Effector memory CD4-positive, alpha-beta T cell (primary cell): ENCODE data around the gene TOM1.

Source experiments
- DNase-seq, 3 donors: peaks; one replicate each; pipeline ENCODE4 v3.0.0-alpha.2; 2020
- H3K27ac ChIP-seq: 2 replicates; pipeline ENCODE4 v1.7.0; 2013; ENCODE audit warnings: mild to moderate bottlenecking, low read length, moderate library complexity; ENCODE audit not compliant: insufficient read depth, poor library complexity, severe bottlenecking
- H3K27me3 ChIP-seq: replicated peaks from 2 replicates; pipeline ENCODE4 v1.7.0; 2013; ENCODE audit warnings: mild to moderate bottlenecking, low read length; ENCODE audit not compliant: insufficient read depth, control insufficient read depth, poor library complexity, severe bottlenecking
- H3K36me3 ChIP-seq: 2 replicates; pipeline ENCODE4 v1.7.0; 2013; ENCODE audit warnings: mild to moderate bottlenecking, low read length, moderate library complexity; ENCODE audit not compliant: control insufficient read depth, insufficient read depth
- H3K4me1 ChIP-seq: 2 replicates; pipeline ENCODE4 v1.7.0; 2013; ENCODE audit warnings: low read length, mild to moderate bottlenecking; ENCODE audit not compliant: control insufficient read depth, insufficient read depth, poor library complexity, severe bottlenecking
- H3K4me3 ChIP-seq: 2 replicates; pipeline ENCODE4 v1.7.0; 2013; ENCODE audit warnings: low read length, low read depth, mild to moderate bottlenecking; ENCODE audit not compliant: insufficient read depth, poor library complexity, severe bottlenecking
- H3K9me3 ChIP-seq: 2 replicates; pipeline ENCODE4 v1.7.0; 2013; ENCODE audit warnings: mild to moderate bottlenecking, low read length, moderate library complexity; ENCODE audit not compliant: control insufficient read depth

Gene TOM1

DNA sequence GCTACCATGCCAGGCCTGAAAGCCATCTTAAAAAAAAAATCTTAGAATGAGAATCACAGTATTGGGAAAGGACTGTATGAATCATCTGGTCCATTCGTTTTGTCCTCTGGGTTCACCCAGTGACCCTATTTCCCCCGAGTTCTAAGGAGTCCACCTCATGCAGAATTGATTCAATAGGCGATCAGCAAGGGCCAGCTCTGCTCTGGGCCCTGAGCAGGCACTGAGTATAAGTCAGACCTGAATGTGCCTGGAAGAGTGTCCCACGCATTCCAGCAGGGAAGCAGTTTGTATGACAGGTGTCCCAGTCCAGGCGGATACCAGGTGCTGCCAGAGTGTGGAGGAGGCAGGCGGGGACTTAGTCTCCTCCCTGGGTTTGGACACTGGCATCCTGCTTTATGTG is 80.3 kb downstream of the TOM1 start:
- Histone ChIP-seq H3K27me3 (no peaks in the 10 kb centered on the region), H3K36me3 (no peaks in the 10 kb centered on the region), H3K4me1 (peaks cover 12% of the 10 kb centered on the region), H3K9me3 (no peaks in the 10 kb centered on the region), H3K27ac (no peak overlapping the region), H3K4me3 (no peak overlapping the region)
- no peak for DNase-seq

DNA sequence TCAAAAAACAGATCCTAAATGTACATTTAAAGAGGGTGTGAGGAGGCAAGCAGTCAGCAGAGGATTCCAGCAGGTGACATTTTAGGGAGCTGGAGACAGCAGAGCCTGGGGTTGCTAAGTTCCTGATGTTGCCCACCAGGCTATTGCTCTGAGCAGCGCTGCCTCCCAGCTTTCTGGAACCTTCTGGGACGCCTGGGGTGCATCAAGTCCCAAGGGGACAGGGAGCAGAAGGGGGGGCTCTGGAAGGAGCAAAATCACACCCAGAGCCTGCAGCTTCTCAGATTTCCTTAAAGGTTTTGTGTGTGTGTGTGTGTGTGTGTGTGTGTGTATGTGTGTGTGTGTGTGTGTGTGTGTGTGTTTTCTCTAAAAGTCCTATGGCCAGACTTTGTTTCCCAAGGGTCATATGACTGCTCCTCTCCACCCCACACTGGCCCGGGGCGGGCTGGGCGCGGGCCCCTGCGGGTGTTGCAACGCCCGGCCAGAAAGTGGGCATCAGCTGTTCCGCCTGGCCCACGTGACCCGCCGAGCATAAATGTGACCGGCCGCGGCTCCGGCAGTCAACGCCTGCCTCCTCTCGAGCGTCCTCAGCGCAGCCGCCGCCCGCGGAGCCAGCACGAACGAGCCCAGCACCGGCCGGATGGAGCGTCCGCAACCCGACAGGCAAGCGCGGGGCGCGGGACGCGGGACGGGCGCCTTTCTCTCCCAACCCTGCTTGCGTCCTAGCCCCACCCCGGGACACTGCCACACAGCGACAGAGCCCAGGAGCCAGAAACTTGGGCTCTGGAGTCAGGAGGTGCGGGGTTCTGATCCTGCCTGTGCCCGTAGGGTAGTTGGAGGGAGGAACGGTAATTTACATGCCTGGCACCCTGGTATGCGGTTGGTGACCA is 81.1 kb downstream of the TOM1 start, which contains the start of gene HMOX1:
HMOX1 (plus strand) TSS at position 560 of the 887 bp plus-strand sequence; CDS start at position 638, 78 bp downstream.
- no peaks in the 10 kb centered on the region for H3K27me3 ChIP-seq
- H3K36me3 ChIP-seq, result no peaks in the 10 kb centered on the region
- no peak within 1 kb of the TSS for H3K27ac ChIP-seq
- peak in 2 of 3 donors; percentile 8 to 18 for DNase-seq
- H3K4me1 ChIP-seq, result peaks cover 12% of the 10 kb centered on the region
- H3K4me3 ChIP-seq, result peak within 1 kb of the TSS; percentile 8
- no peaks in the 10 kb centered on the region for H3K9me3 ChIP-seq

DNA sequence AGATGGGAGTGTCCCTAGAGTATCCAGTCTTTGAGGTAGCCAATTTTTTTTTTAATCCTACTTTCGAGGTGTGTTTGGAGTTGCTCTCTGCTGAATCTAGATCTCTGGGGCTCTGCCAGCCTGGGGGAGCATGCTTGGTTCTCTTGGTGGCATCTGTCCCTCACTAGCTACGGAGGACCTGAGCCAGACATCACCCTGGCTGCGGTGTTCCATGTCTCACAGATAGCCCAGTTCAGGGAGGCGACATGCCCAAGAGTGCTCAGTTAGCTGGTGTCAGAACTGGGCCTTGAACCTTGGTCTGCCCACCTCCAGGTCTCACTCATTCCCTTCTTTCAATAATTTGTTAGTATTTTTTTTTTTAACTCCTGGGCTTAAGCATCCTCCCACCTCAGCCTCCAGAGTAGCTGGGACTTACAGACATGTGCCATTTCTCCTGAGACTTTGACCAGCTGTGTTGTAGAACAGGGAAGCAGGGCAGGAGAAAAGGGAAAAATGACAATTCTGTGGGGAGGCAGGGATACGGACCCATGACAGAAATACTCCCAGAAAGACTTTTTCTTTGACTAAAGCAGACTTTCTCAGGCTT is 81.8 kb downstream of the TOM1 start:
- no peak for DNase-seq
- no peaks in the 10 kb centered on the region for H3K36me3 ChIP-seq
- H3K4me3 ChIP-seq, result peak overlapping the region; percentile 8
- peaks cover 12% of the 10 kb centered on the region for H3K4me1 ChIP-seq
- no peak overlapping the region for H3K27ac ChIP-seq
- no peaks in the 10 kb centered on the region for H3K27me3 ChIP-seq
- H3K9me3 ChIP-seq, result no peaks in the 10 kb centered on the region

DNA sequence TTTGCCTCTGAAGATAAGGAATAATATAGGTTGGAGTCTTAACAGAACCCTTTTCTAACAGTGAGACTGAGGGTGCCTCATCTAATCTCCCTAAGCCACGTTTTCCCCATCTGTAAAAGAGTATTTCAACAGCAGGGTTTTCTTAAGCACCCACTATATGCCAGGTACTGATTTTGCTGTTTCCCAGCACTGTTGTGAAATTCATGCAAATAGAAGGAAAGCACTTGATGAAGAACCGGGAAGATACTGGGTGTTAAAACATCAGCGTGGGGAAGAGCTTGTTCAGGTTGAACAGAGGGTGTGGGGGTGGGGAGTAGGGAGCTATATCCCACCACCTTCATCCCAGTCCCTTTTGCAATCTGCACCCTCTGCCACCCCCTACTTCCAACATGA is 84.0 kb downstream of the TOM1 start:
- Histone ChIP-seq H3K4me3 (no peak overlapping the region), H3K9me3 (no peaks in the 10 kb centered on the region), H3K36me3 (no peaks in the 10 kb centered on the region), H3K4me1 (peaks cover 8% of the 10 kb centered on the region), H3K27ac (no peak overlapping the region), H3K27me3 (peaks cover 3% of the 10 kb centered on the region)
- DNase-seq, result no peak

DNA sequence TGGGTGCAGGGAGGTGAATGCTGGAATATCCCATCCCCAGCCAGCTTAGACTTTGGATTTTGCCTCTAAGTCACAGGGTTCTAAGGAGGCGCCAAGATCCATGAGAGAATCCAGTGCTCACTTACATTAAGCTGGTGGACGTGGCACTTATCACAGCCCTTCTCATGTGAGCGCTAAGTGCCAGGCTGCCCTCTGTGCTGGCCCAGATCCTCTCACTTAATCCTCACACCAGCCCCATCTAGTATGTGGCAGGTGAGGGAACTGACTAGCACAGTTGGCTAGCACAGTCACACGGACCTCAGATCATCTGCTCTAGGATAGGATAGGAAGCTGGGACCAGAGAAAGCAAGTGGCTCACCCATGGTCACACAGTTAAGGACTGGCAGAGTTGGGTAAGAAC is 84.8 kb downstream of the TOM1 start:
- H3K4me1 ChIP-seq, result peaks cover 8% of the 10 kb centered on the region
- H3K4me3 ChIP-seq, result no peak overlapping the region
- H3K36me3 ChIP-seq, result no peaks in the 10 kb centered on the region
- no peak for DNase-seq
- H3K27ac ChIP-seq, result no peak overlapping the region
- peaks cover 3% of the 10 kb centered on the region for H3K27me3 ChIP-seq
- H3K9me3 ChIP-seq, result no peaks in the 10 kb centered on the region

GRCh38 chr22:35384975-35385588 is 85.4 kb downstream of the TOM1 start:
- no peak overlapping the region for H3K4me3 ChIP-seq
- DNase-seq, result no peak
- H3K27ac ChIP-seq, result no peak overlapping the region
- no peaks in the 10 kb centered on the region for H3K9me3 ChIP-seq
- H3K27me3 ChIP-seq, result peaks cover 3% of the 10 kb centered on the region
- H3K4me1 ChIP-seq, result peaks cover 8% of the 10 kb centered on the region
- no peaks in the 10 kb centered on the region for H3K36me3 ChIP-seq

- Histone ChIP-seq H3K36me3 (no peaks in the 10 kb centered on the region), H3K27ac (no peak overlapping the region), H3K9me3 (no peaks in the 10 kb centered on the region), H3K4me1 (no peaks in the 10 kb centered on the region), H3K27me3 (peaks cover 3% of the 10 kb centered on the region), H3K4me3 (no peak overlapping the region)
- DNase-seq, result no peak
Observed at GRCh38 chr22:35386670-35387288, 87.1 kb downstream of the TOM1 start.

- Histone ChIP-seq H3K4me3 (no peak overlapping the region), H3K9me3 (no peaks in the 10 kb centered on the region), H3K27me3 (peaks cover 3% of the 10 kb centered on the region), H3K36me3 (no peaks in the 10 kb centered on the region), H3K27ac (no peak overlapping the region), H3K4me1 (no peaks in the 10 kb centered on the region)
- DNase-seq, result no peak
Observed at GRCh38 chr22:35390933-35391332, 91.2 kb downstream of the TOM1 start.

DNA sequence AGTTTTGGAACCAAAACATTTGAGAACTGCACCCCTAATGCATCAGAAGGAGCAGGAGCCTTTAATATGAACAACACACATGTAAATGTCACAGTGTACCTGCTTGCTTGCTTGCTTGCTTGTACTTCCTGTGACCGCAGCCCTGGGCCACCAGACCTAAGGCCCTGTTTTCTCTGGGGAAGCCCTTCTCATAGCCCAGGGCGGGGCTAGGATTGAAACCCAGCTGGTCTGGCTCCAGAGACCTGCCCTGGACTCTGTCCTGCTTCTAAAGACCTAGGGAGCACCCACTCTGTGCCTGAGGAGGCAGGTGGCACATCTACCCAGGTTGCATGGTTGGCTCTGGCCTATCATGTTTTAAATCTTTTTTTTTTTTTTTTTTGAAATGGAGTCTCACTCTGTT is 92.7 kb downstream of the TOM1 start:
- Histone ChIP-seq H3K4me1 (no peaks in the 10 kb centered on the region), H3K9me3 (no peaks in the 10 kb centered on the region), H3K27me3 (no peaks in the 10 kb centered on the region), H3K27ac (no peak overlapping the region), H3K4me3 (no peak overlapping the region), H3K36me3 (no peaks in the 10 kb centered on the region)
- DNase-seq, result no peak
